Activated T-helper 1 cell treated with anti-CD3 and anti-CD28 coated beads, Interleukin-2, amount 50 U/mL, for 16 hours (primary cell): Measurements from ENCODE around the gene ABCA9.
"Not testable (repeated sequence)": the region's sequence is repeated elsewhere in the genome, so short reads cannot be mapped to it uniquely, and the experiment has no call there.

Source experiments
- DNase-seq, 2 donors: peaks; one replicate each; pipeline ENCODE4 v3.0.0-alpha.2; 2020; ENCODE audit warnings: low read depth in 1 of 2, low spot score in 1 of 2

ABCA9 gene

DNA sequence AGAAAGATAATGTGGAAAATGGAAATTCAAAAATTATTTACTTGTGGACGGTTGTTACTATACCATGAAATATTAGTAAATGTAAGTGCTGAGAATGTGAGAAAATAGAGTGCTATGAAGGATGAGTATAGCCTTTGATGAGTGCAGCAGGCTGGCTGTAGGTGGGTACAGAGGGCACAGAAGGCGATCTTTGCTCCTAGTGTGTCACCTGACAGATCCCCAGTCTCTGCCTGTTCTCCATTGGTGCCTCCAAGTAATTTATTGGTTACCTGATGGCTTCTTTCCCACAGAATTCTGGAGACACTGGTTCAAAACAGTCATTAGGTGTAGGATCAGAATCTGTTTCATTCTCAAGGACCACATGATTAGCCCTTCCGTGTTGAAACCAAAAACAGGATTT lies 28.9 kb downstream of the ABCA9 start:
- DNase-seq: no peak

DNA sequence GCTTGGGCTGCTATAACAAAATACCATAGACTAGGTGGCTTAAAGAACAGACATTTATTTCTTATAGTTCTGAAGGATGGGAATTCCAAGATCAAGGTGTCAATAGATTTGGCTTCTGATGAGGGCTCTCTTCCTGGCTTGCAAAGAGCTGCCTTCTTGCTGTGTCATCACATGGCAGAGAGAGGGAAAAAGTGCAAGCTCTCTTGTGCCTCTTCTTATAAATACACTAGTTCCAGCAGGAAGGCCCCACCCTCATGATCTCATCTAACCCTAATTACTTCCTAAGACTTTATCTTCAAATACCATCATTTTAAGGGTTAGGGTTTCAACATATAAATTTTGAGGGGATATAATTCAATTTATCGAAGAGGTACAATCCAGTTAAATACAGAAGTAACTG lies 30.6 kb downstream of the ABCA9 start:
- no peak for DNase-seq

DNA sequence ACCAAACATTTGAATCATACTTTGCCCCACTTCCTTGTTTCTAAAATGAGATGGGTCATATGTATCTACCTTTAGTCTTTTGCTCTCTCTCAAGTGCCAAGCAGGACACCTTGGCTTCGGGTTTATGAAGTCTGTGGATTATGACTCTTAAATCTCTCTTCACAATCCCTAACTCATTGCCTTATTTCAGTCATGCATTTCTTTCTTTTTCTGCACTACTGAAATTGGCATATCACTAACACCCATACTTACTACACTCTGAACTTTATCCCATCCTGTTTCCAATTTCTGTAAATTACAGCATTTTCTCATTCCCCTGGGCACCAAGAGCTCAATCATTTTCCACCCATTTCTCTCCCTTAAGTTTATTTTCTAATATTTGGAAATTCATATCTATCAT lies 42.0 kb downstream of the ABCA9 start:
- DNase-seq: no peak

DNA sequence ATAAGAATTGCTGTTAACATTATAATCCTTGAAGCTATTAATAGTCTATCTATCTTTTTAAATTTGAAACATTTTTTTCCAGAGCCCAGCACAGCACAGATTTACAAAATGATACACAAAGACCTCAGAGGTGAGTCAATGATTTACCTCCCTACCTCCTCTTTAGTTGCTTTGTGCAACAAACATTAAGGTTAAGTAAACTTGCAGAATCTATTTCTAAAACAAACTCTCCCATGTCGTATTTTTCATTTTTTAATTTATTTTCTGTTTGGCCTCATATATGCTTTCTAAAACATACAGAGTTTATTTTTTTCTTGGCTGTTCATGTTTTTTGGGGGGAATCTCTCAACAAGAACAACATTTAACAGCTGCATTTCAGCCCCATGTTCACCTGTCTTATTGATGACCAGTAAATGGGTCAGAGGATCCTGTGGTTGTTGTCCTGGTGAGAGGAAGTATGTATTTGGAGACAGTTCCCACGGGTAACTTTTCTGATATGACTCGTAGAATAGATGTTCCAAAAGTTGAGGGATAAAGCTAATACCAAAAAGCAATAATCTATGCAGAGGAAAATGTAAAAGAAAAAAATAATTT lies 42.6 kb downstream of the ABCA9 start:
- DNase-seq: no peak

DNA sequence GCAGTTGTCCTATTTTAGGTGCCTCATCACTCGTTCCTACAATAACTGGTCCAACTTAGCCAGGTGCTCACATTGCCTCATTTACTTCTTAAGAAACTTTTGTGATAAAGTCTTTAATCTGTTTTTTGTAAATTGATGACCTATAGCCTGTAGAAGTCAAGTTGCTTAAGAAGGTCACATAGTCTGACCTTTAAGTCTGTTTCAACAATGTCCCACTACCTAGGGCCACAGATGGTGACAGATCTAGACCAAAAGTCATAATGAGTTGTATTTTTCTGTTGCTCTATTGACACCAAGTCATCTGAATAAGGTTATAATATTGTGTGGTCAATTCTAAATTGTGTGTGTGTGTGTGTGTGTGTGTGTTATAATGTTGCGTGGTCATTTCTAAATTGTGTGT lies 45.1 kb downstream of the ABCA9 start:
- DNase-seq: no peak

DNA sequence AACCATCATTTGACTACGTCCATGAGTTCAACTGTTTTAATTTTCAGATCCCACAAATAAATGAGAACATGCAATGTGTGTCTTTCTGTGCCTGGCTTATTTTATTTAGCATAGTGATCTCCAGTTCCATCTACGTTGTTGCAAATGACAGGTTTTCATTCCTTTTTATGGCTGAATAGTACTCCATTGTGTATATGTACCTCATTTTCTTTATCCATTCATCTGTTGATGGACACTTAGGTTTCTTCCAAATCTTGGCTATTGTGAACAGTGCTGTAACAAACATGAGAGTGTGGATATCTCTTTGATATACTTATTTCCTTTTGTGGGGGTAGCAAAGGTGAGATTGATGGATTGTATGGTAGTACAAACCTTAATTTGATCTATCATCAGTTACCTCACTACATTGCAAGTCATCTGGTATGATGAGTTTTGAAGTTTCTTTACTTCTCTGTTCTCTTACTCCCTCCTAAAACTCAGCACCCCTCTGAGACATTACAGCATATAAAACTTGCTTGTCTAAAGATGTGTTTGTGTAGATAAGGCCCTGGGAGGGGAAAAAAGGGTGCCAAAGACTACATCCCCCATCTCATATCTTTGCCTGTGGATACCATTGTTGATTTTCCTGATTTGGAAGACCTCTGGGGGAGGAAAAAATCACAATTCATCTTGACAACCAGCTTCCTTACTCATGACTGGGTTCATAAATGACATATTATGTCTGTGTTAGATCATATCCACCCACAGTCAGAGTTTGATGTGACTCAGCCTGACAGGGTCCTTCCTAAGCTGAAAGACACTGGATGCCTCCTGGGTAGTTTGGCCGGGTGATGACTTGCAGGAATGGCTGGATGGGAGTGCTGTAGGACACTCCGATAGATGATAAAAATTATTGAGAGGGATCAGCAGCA lies 47.6 kb downstream of the ABCA9 start:
- DNase-seq: no peak

DNA sequence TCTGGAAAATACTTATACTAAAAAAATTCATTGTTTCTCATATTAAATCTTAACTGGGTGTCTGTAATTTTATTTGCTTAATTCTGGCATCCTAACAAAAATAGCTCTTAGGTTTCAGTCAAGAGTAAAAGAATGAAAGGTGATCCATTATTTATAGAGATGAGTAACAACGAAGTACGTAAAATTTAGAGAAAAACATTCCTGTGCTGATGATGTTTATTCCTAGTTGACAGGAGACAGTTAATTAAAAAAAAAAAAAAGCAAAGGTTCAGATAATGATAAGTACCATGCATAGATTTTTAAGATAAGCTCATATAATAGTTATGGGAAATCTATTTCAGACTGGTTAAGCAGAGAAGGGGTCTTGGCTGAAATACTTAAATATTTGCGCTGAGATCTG lies 50.8 kb downstream of the ABCA9 start:
- no peak for DNase-seq

DNA sequence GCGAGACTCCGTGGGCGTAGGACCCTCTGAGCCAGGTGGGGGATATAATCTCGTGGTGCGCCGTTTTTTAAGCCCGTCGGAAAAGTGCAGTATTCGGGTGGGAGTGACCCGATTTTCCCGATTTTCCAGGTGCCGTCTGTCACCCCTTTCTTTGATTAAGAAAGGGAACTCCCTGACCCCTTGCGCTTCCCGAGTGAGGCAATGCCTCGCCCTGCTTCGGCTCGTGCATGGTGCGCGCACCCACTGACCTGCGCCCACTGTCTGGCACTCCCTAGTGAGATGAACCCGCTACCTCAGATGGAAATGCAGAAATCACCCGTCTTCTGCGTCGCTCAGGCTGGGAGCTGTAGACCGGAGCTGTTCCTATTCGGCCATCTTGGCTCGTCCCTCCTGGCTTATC lies 56.0 kb downstream of the ABCA9 start:
- DNase-seq: not testable (repeated sequence)

DNA sequence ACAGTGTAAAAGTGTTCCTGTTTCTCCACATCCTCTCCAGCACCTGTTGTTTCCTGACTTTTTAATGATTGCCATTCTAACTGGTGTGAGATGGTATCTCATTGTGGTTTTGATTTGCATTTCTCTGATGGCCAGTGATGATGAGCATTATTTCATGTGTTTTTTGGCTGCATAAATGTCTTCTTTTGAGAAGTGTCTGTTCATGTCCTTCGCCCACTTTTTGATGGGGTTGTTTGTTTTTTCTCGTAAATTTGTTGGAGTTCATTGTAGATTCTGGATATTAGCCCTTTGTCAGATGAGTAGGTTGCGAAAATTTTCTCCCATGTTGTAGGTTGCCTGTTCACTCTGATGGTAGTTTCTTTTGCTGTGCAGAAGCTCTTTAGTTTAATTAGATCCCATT lies 61.0 kb downstream of the ABCA9 start:
- DNase-seq: not testable (repeated sequence)

DNA sequence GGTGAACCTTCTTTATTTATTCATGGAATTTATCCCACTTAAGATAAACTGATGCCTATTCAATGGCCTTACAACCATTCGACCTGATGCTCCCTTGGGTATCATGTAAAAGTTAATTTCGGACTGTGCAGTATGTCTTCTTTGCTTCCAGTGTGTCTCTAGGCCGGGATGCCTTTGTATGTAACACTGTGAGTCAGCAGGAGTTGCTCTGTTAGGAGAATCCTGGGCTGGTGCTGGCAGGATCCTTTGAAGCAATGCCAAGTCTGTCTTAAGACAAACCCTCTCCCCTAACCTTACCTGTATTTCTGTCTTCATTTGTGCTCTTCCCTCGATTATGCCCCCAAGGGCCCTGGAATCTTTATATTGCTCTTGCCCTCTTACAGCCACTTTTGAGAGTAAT lies 67.6 kb downstream of the ABCA9 start:
- DNase-seq: no peak

DNA sequence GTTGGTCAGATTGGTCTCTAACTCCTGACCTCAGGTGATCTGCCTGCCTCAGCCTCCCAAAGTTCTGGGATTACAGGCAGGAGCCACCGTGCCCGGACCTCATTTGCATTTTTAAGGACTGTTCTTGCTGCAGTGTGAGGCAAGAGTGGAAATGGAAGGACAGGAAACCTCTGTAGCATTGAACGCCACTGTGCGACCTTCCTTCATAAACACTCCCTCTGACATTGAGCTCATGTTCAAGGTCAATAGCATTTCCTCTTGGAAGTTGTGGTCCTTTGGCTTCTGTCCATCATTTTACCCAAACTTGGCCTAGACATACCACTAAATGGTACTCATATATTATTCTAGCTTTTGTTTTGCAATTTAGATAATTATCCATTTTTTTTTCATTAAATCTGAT lies 72.8 kb downstream of the ABCA9 start:
- DNase-seq: no peak

DNA sequence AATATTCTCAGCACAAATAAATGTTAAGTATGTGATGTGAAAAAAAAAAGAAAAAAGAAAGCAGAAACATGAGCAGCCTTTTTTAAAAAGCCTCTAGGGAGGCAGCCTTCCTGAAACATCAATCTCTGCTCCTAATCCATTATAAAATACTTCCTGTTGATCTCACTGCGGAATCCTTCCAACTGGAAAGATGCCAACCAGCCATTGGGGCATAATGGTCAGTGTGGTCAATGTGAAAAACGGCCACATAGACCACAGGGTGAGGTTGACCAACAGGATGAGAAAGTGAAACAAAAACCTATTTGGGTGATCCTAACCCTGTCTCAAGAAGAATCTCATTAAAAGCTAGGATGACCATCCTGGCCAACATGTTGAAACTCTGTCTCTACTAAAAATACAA lies 79.4 kb downstream of the ABCA9 start:
- DNase-seq: no peak

DNA sequence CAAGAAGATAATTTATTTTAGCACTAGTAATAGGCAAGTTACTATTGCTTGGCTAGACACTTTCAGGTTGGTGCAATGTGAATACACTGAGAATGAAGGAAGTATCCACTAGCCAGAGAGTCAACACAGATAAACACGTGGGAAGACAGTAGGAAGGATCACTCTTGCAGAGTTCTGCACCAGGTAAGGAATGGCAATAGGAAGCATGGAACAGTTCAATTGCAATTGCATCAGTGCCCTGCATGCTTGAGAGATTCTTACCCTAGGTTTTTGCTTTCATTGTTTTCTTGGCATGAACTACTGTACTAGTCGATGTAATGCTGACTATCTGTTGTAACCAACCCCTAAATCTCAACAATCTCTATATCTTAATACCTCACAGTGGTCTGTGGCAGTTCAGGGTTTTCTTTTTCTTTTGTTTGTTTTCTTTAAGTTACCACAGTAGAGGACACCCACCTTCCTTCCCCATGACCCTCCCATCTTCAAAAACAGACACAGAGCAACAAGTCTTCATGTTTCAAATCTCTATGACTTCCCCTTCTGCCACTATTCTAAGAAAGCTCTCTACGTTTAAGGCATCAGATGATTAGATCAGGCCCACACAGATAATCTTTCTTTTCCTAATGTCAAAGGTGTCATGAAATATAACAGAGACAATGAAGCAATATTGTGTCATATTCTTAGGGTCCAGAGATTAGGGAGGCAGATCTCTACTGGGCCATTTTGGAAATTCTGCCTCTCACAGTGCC lies 87.5 kb downstream of the ABCA9 start:
- DNase-seq: no peak

DNA sequence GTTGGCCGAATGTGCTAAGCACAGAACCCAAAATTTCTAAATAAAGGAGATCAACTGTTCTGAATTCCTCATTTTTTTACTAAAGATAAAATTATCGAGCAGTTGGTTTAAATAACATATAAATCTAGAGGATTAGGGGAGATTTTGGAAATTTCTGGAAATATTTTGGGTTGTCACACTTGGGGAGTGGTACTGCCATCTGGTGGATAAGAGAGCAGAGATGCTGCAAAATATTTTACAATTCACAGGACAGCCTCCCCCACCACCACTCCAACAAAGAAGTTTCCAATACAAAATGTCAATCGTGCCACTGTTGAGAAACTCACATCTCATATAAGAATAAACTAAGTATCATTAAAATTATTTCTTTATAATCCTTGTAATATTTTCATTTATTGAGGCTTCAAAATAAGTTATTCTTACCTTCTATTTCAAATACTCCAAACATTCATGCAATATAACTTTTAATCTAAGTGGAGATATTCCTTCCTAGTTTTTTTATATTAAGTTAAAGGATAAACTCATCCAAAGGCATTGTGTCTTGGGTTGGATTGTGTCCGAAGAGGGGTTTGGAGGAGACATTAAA lies 88.5 kb downstream of the ABCA9 start:
- DNase-seq: no peak

DNA sequence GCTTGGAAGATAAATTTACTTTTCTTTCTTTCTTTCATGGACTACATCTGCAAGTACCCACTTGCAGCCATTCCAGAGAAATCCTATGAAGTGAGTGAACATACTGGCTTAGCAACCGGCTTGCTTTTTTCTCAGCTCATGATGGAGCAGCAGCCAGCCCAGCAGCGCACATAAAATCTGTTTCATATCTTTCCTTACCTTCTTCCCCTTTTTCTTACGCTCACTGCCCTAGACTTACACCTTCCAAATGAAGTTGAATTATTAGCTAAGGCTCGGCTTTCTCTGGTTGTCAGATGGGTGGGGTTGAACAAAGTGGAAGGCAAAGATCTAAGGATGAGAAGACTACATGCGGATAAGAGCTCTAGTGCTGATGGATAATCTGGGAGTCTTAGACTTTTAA lies 91.6 kb downstream of the ABCA9 start:
- DNase-seq: no peak

DNA sequence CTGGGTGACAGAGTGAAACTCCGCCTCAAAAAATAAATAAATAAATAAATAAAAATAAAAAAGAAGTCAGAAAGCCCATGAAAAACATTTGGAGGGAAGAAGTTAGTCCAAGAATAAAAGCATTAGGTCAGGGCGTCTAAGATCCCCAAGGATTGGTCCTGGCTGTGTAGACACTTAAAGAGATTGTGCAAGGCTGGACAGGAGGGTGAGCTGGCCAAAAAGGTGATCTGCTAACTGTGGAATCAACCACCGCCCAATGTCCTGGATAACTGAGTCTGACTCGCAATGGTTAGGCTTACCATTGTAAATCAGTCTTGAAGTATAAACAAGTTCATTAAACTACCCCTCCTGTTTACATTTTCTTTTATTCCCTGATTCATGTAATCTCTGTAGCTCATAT lies 96.8 kb downstream of the ABCA9 start:
- DNase-seq: no peak

DNA sequence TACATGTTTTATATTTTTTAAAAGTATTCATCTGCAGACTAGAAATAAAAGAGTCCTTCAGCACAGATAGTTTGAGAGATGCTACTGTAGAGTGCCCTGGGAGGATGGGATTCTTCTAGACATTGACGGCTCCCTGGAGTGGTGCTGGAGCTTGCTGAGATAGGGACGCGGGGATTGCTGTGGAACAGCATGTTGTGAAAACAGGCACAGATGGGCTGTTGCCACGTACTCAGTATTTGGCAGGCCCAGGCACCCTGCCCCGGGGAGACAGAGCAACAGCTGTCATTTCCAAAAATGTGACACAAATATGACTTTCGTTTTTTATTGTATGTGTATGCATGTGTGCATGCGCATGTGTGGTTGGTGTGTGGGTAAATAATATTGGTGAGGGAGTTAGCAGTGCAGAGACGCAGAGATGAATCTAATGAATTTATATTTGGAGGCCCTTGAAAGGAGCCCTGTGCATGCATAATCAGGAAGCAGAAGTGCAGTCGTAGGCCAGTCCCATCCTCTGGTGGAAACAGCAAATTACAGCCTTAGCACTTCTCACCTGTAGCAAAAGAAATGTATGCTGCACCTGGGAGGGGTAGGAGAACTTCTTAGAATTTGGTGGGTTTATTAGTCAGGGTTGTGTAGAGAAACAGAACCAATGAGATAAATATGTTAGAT lies 99.4 kb downstream of the ABCA9 start:
- DNase-seq: no peak

DNA sequence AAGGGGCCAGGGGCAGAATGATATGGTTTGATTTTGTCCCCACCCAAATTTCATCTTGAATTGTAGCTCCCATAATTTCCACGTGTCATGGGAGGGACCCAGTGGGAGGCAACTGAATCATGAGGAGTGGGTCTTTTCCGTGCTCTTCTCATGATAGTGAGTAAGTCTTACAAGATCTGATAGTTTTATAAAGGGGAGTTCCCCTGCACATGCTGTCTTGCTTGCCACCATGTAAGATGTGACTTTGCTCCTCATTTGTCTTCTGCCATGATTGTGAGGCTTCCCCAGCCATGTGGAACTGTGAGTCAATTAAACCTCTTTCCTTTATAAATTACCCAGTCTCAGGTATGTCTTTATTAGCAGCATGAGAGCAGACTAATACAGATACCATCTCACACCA lies 101.6 kb downstream of the ABCA9 start:
- not testable (repeated sequence) for DNase-seq

DNA sequence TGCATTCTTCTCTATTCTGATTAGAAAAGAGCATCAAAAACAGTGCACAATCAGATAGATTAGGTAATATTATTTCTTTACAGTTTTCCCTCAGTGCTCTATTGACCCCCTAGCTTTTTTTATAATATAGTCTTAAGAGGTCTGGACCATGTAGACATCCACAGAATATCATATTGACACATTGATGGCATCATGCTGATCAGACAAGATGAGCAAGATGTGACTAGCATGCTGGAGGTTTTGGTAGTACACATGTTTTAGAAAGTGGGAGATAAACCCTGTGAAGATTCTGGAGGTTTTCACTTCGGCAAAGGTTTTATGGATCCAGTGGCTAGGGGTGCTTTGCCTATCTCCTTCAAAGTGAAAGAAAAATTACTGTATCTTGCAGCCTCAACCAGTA lies 102.8 kb downstream of the ABCA9 start:
- DNase-seq: no peak

DNA sequence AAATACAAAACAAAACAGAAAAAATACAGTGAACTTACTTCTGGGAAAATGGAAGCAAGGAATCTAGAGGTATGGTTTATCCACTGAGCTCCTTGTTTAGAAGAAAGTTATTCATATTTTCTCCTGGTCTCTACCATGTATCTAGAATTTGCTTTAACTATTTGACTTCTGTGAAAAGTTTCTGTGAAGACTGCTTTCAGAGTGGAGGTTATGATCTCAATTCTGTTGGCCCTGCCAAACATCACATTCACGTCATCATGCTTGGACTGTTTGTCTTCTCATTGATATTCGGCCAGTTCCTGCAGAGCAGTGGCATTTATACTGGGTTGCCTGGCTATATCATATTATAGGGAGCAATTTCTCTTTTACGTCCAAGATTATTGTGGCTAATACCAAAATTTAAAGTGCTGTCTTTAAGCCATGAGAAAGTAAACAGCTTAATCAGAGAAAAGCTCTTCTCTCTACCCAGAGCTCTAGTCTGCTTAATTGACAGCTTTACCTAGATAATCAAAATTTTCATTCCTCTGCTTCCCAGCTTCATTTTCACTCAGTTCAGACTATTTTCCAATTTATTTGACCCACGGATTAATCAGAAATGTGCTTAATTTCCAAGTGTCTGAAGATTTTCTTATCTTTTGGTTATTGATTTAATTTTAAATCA lies 105.4 kb downstream of the ABCA9 start, which contains the start of gene ABCA8:
ABCA8 (minus strand) TSS at position 212 of the 661 bp plus-strand sequence. CDS start 13,358 bp downstream, outside the sequence.
- DNase-seq: no peak
